DMS53 treated with DMSO at 0.1 percent for 48 hours (cell line): Measurements from ENCODE around the gene MT2A.

Source experiments
- DNase-seq: peaks from one replicate; lab custom pipeline; 2025; ENCODE audit not compliant: unreplicated experiment; lab: John Stamatoyannopoulos, UW

MT2A gene

DNA sequence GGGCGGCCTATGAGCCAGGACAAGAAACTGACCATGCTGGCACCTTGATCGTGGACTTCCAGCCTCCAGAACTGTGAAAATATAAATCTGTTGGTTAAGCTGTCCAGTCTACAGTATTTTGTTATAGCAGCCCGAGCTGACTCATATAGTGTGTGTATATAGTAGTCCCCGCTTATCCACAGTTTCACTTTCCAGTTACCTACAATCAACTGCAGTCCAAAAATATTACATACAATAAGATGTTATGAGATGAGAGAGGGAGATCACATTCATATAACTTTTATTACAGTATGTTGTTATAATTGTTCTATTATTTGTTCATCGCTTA is 14.1 kb upstream of the MT2A start:
- DNase-seq = no peak

DNA sequence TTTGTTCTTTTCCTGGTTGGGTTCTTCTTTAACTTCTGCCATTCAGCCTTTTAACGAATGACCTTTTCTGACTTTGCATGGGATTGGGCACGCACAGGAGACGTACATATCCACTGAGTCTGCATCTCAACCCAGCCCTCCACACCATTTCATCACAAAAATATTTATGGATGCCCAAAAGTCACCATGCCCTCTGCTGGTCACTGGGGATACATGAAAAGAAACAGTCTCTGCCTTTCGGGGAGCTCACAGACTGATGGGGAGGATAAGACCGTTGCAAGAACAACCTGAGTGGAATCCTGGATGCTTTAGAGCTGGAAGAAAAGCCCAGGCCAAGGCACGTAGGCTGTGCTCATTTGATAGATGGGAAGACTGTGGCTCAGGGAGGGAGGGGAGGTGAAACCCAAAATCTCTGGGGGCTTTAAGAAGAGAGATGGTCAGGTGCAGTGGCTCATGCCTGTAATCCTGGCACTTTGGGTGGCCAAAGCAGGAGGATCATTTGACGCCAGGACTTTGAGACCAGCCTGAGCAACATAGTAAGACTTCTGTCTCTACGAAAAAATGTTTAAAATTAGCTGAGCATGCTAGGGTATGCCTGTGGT is 7.9 kb upstream of the MT2A start:
- DNase-seq = peak; percentile 12

DNA sequence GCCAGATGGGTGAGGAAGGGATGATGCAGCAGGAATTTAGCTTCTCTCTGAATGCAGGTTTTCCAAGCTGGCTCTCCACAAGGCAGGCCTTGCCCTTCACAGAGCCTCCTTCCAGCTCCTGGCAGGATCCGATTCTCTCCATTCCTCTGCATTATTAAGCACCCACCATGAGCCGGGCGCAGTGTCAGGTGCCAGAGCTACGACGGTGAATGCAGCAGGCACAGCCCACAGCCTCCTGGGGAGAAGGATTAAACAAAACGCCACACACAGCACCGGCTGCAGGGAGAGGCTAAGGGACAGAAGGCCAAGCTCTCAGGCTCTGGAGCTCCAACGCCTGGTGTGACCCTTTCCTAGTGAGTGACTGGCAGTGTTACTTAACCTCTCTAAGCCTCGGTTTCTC is 7.1 kb upstream of the MT2A start:
- DNase-seq = no peak

- DNase-seq = peak; percentile 57
Measured at GRCh38 chr16:56603589-56603988, 4.8 kb upstream of the MT2A start.

GRCh38 chr16:56604966-56605365 is 3.4 kb upstream of the MT2A start:
- DNase-seq = no peak

DNA sequence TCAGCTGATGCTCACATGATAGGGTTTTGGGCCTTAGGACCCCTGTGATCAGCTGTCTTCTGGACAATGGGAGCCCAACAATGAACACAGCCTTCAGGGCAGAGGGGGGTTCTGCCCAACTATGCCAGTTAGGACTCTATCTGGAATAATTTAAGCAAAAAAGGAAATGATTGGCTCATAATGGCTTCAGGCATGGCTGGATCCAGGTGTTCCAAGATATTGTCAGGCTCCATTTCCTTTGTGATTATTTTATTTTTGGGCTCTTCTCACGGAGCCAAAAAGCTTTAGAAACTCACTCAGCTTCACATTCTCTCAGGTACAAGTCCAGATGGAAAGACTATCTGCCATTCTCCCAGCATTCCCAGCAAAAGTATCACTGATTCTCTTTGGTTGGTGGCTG is 2.9 kb upstream of the MT2A start:
- no peak for DNase-seq

- no peak for DNase-seq
Measured at GRCh38 chr16:56606071-56606475, 2.3 kb upstream of the MT2A start.

- no peak for DNase-seq
Measured at GRCh38 chr16:56606476-56607108, 1.8 kb upstream of the MT2A start.

DNA sequence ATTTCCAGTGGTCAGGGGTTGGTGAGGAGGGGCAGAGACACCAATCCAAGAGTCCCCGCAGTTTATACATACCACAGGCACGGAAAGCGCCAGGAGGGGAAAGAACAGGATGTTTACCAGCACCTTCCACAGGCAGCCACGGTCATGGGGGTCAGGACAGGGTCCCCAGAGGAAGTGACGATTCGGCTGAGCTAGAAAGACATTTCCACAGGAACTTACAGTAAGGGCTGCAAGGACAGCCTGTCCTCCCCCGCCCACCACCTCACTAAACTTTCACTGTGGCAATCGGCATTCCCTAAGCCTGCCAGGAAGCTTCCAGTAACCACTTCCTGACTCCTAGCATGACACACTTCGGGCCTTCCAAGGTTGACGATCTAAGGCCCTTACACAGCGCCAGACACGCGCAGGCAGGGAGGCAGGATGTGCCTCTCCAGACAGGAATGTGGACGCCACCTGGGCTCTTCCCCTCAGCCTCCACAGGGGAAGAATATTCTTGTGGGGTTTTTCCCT is 1.2 kb upstream of the MT2A start:
- no peak for DNase-seq

GRCh38 chr16:56607675-56608042 is 725 bp upstream of the MT2A start:
- no peak for DNase-seq

GRCh38 chr16:56608876-56609462 is 585 bp downstream of the MT2A start:
- peak; percentile 61 for DNase-seq

DNA sequence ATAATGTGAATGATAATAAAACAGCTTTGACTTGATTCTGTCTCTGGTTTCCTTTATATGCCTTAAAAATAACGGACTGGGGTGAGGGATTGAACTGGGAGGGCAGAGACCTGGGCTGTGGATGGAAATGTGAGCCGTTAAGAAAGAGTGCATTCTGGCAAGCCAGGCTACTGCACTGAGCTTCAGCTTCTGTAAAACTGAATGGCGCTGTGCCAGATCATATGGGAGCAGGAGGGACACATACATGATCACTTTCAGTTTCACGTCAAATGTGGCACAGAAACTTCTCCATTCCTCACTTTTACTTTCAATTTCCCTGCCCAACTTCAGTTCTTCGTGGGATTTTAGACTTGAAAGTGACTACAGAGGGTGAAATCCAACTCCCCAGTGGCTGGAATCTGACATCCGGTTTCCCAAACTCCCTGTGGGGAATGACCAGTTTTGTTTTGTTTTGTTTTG is 1.1 kb downstream of the MT2A start:
- peak; percentile 39 for DNase-seq

GRCh38 chr16:56610017-56610608 is 1.7 kb downstream of the MT2A start:
- DNase-seq = no peak

GRCh38 chr16:56610609-56611111 is 2.3 kb downstream of the MT2A start:
- DNase-seq = no peak

- DNase-seq = no peak
Measured at GRCh38 chr16:56611281-56611833, 3.0 kb downstream of the MT2A start.

DNA sequence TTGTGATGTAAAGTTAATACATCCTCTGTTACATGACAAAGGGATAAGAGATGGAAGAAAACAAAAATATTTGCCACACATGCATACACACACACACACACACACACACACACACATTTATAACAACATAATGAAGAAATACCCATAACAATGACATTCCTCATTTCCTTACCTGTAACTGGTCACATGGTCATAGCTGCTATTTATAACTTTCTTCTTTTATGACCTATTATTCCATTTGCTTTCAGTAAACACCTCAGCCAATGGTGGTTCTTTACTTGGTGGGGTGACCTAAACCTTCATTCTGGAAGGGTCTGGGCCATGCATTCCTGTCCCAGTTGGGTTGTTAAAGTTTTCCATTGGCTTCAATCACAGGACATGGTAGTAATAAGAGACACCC is 5.3 kb downstream of the MT2A start:
- DNase-seq = no peak

DNA sequence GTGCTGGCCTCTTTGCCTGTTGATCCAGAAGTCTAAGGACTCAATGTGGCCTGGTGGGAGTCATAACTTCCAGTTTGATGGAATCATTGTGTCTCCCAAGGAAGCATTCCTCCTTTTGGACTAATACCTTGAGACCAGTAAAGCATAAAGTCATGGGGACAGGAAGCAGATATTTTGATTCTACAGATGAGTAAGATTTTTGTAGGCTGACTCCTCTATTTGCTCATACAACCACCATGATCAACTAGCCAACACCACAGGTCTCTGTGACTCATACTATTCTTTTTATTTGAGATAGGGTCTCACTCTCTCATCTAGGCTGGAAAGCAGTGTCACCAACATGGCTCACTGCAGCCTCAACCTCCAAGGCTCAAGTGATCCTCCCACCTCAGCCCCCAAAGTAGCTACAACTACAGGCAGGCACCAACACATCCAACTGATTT is 6.2 kb downstream of the MT2A start:
- no peak for DNase-seq

DNA sequence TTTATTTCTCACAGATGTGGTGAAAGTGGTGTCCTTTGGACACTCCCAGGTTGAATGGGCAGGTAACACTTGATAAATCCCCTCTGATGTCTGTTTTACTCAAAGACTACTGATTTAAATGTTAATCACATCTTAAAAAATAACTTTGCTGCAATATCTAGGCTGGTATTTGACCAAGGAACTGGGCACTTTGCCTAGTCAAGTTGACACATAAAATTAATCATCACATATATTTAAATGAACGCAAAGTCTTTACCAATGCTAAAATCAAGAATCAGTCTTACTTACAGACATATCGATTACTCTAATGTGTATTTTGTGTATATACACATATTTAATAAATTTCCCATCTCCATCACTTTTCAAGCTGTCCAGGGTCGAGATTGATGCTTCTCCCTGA is 7.0 kb downstream of the MT2A start:
- no peak for DNase-seq

- no peak for DNase-seq
Measured at GRCh38 chr16:56616608-56617211, 8.3 kb downstream of the MT2A start.

- DNase-seq = peak; percentile 75
Measured at GRCh38 chr16:56617212-56618085, 9.1 kb downstream of the MT2A start.
